ENCODE results near the gene XPNPEP2.

DNA sequence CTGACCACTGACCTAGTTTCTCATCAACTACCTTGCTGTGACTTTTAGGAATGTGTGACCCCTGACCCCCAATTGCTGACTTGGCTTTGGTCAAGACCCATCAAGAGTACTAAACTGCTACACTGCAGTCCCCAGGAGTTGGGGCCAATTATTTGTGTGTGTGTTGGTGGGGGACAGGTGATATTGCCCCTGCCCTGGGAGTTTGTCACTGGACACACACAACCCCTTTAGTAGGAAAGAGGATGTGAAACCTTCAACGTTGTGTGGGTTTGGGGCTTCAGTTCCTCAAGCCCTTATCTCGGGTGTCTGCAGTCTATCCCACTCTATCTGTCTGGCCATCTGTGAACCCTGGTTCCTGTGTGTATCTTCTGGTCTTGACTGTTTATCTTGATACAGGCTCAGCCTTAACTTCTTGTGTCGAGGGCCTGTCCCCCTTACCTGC is 47.5 kb downstream of the XPNPEP2 start:
- TF ChIP-seq, protein P1, sequence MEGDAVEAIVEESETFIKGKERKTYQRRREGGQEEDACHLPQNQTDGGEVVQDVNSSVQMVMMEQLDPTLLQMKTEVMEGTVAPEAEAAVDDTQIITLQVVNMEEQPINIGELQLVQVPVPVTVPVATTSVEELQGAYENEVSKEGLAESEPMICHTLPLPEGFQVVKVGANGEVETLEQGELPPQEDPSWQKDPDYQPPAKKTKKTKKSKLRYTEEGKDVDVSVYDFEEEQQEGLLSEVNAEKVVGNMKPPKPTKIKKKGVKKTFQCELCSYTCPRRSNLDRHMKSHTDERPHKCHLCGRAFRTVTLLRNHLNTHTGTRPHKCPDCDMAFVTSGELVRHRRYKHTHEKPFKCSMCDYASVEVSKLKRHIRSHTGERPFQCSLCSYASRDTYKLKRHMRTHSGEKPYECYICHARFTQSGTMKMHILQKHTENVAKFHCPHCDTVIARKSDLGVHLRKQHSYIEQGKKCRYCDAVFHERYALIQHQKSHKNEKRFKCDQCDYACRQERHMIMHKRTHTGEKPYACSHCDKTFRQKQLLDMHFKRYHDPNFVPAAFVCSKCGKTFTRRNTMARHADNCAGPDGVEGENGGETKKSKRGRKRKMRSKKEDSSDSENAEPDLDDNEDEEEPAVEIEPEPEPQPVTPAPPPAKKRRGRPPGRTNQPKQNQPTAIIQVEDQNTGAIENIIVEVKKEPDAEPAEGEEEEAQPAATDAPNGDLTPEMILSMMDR (conservative IDR thresholded peaks at IDR 0.05) = no peak
- no peak for TF ChIP-seq EZH2 (IDR thresholded peaks at IDR 0.05; ENCODE audit: low read depth)
